H1 (cell line): ENCODE data around the gene ABHD11. TPM values are rescaled to one million over a fixed set of nuclear protein-coding genes. Genes with fewer than 3 reads are reported as not detected.
"Not testable (repeated sequence)": the region's sequence is repeated elsewhere in the genome, so short reads cannot be mapped to it uniquely, and the experiment has no call there.

Source experiments
- CTCF ChIA-PET: fragments of 300-600 bp; sonication (Branson Sonifier 250); formaldehyde crosslinking; loops from one replicate; lab custom pipeline; 2021; ENCODE audit not compliant: partially characterized antibody; lab: Charles Lee
- POLR2A ChIA-PET: fragments of 300-600 bp; sonication (Branson Sonifier 250); formaldehyde crosslinking; loops from one replicate; lab custom pipeline; 2021; ENCODE audit warnings: inconsistent platforms; ENCODE audit not compliant: partially characterized antibody; lab: Charles Lee
- DNase-seq, 2 experiments: peaks; one replicate each; pipeline versions ENCODE4 v3.0.0 to v3.0.0-alpha.2; 2010 to 2022; ENCODE audit warnings: low spot score in 2 of 2, low read depth in 1 of 2, mixed read lengths in 1 of 2
- FAIRE-seq: peaks from 2 replicates; lab custom pipeline; 2011; peaks lifted over from hg19 to GRCh38; lab: Jason Lieb, UNC
- H2AFZ ChIP-seq: 2 replicates; pipeline ENCODE4 v1.8.1; 2012; ENCODE audit warnings: low read length, inconsistent platforms
- H2AK5ac ChIP-seq: 2 replicates; pipeline ENCODE4 v1.6.1; 2013; ENCODE audit warnings: low read depth, low read length
- H2BK120ac ChIP-seq: replicated peaks from 2 replicates; pipeline ENCODE3; 2013; ENCODE audit warnings: low read depth, low read length, inconsistent platforms
- H2BK12ac ChIP-seq: 2 replicates; pipeline ENCODE4 v1.6.1; 2013; ENCODE audit warnings: low read depth, low read length
- H2BK15ac ChIP-seq: 2 replicates; pipeline ENCODE4 v1.6.1; 2013; ENCODE audit warnings: low read length
- H2BK20ac ChIP-seq: 2 replicates; pipeline ENCODE4 v1.6.1; 2013; ENCODE audit warnings: low read length
- H2BK5ac ChIP-seq: 2 replicates; pipeline ENCODE4 v1.6.1; 2013; ENCODE audit warnings: low read depth, low read length
- H3K14ac ChIP-seq: 2 replicates; pipeline ENCODE4 v1.6.1; 2013; ENCODE audit warnings: inconsistent platforms; ENCODE audit not compliant: insufficient read length
- H3K18ac ChIP-seq: 2 replicates; pipeline ENCODE4 v1.6.1; 2013; ENCODE audit warnings: low read length; ENCODE audit errors: extremely low read depth
- H3K23ac ChIP-seq: 2 replicates; pipeline ENCODE4 v1.6.1; 2013; ENCODE audit warnings: inconsistent platforms; ENCODE audit not compliant: insufficient read length
- H3K23me2 ChIP-seq: 2 replicates; pipeline ENCODE4 v1.6.1; 2013; ENCODE audit warnings: low read depth, low read length
- H3K27ac ChIP-seq: 2 replicates; pipeline ENCODE4 v1.6.1; 2011; ENCODE audit warnings: low read depth, low read length, inconsistent platforms
- H3K27me3 ChIP-seq, 4 experiments: replicated peaks in 1 of 4; 1 replicate in 1 of 4; 2 replicates in 3 of 4; pipeline versions ENCODE4 v1.6.1 to v1.8.1; 2011 to 2013; ENCODE audit warnings: low read length in 3 of 4, mild to moderate bottlenecking in 3 of 4, inconsistent platforms in 2 of 4, mixed read lengths in 2 of 4, moderate library complexity in 1 of 4; ENCODE audit not compliant: control insufficient read depth in 3 of 4, insufficient read depth in 3 of 4; ENCODE audit errors: extremely low read depth in 1 of 4
- H3K36me3 ChIP-seq, 4 experiments: 2 replicates each; pipeline versions ENCODE4 v1.6.1 to v1.8.1; 2011 to 2013; ENCODE audit warnings: mild to moderate bottlenecking in 4 of 4, low read length in 3 of 4, moderate library complexity in 2 of 4, control low read depth in 1 of 4, inconsistent platforms in 1 of 4; ENCODE audit not compliant: insufficient read depth in 4 of 4, control insufficient read depth in 2 of 4
- H3K4ac ChIP-seq: replicated peaks from 2 replicates; pipeline ENCODE3; 2013; ENCODE audit warnings: low read length, low read depth, mixed read lengths, inconsistent platforms; ENCODE audit not compliant: insufficient read length
- H3K4me1 ChIP-seq, 4 experiments: replicated peaks in 1 of 4; 1 replicate in 1 of 4; 2 replicates in 3 of 4; pipeline versions ENCODE4 v1.6.1 to v1.8.1; 2011 to 2013; ENCODE audit warnings: low read length in 3 of 4, inconsistent platforms in 2 of 4, mixed read lengths in 1 of 4; ENCODE audit not compliant: insufficient read depth in 4 of 4, control insufficient read depth in 3 of 4
- H3K4me2 ChIP-seq, 2 experiments: 2 replicates each; pipeline versions ENCODE4 v1.6.1 to v1.8.1; 2011 to 2013; ENCODE audit warnings: low read depth in 2 of 2, low read length in 2 of 2, control low read depth in 1 of 2, inconsistent platforms in 1 of 2, mild to moderate bottlenecking in 1 of 2; ENCODE audit not compliant: insufficient read depth in 1 of 2
- H3K4me3 ChIP-seq, 4 experiments: fragments of 200-600, 300-600 bp in 1 of 4; sonication (generic), shearing (Covaris generic), sonication (Bioruptor Twin) in 1 of 4; 2 replicates each; pipeline versions ENCODE4 v1.5.1 to v1.8.1; 2011 to 2016; ENCODE audit warnings: low read length in 4 of 4, low read depth in 3 of 4, control low read depth in 2 of 4, inconsistent platforms in 2 of 4, mild to moderate bottlenecking in 2 of 4, mixed read lengths in 1 of 4, moderate library complexity in 1 of 4; ENCODE audit not compliant: insufficient read depth in 2 of 4; ENCODE audit errors: extremely low read depth in 1 of 4
- H3K56ac ChIP-seq: replicated peaks from 2 replicates; pipeline ENCODE3; 2013; ENCODE audit warnings: low read depth, mild to moderate bottlenecking, mixed read lengths, low read length, inconsistent platforms; ENCODE audit not compliant: insufficient read length
- H3K79me1 ChIP-seq: 2 replicates; pipeline ENCODE4 v1.6.1; 2013; ENCODE audit warnings: low read depth, low read length, control low read depth
- H3K79me2 ChIP-seq, 2 experiments: 2 replicates each; pipeline versions ENCODE4 v1.6.1 to v1.8.1; 2012 to 2013; ENCODE audit warnings: low read length in 2 of 2, mild to moderate bottlenecking in 2 of 2, inconsistent platforms in 1 of 2; ENCODE audit not compliant: insufficient read depth in 2 of 2, control insufficient read depth in 1 of 2
- H3K9ac ChIP-seq, 4 experiments: replicated peaks in 1 of 4; 1 replicate in 1 of 4; 2 replicates in 3 of 4; pipeline versions ENCODE4 v1.6.1 to v1.8.1; 2011 to 2013; ENCODE audit warnings: low read depth in 3 of 4, low read length in 3 of 4, control low read depth in 2 of 4, mild to moderate bottlenecking in 2 of 4, moderate library complexity in 2 of 4, inconsistent platforms in 1 of 4; ENCODE audit errors: extremely low read depth in 1 of 4
- H3K9me3 ChIP-seq, 2 experiments: 2 replicates each; pipeline versions ENCODE4 v1.6.1 to v1.8.1; 2012 to 2013; ENCODE audit warnings: mild to moderate bottlenecking in 2 of 2, moderate library complexity in 2 of 2, control low read depth in 1 of 2, inconsistent platforms in 1 of 2, low read depth in 1 of 2, low read length in 1 of 2, mixed read lengths in 1 of 2; ENCODE audit not compliant: insufficient read depth in 2 of 2
- H4K20me1 ChIP-seq, 2 experiments: replicated peaks in 1 of 2; 2 replicates each; pipeline versions ENCODE3 to v1.8.1; 2011 to 2013; ENCODE audit warnings: inconsistent platforms in 2 of 2, low read length in 2 of 2, mild to moderate bottlenecking in 1 of 2; ENCODE audit not compliant: insufficient read depth in 2 of 2, control insufficient read depth in 1 of 2
- H4K5ac ChIP-seq: 2 replicates; pipeline ENCODE4 v1.6.1; 2013; ENCODE audit warnings: low read length, low read depth, mixed read lengths, inconsistent platforms; ENCODE audit not compliant: insufficient read length
- H4K8ac ChIP-seq: 2 replicates; pipeline ENCODE4 v1.8.0; 2013; ENCODE audit warnings: mild to moderate bottlenecking, moderate library complexity, low read length, inconsistent platforms; ENCODE audit not compliant: insufficient read depth; ENCODE audit errors: extremely low read depth
- H4K91ac ChIP-seq: replicated peaks from 2 replicates; pipeline ENCODE3; 2013; ENCODE audit warnings: low read length, mixed read lengths, inconsistent platforms; ENCODE audit not compliant: insufficient read length
- WGBS, 2 experiments: shearing (Covaris generic) in 1 of 2; methylation state at CpG; one replicate each; pipeline versions ENCODE4 v1.1.6 to v1.1.7; 2013 to 2015; ENCODE audit warnings: low lambda C conversion rate in 2 of 2, mixed read lengths in 2 of 2, inconsistent platforms in 1 of 2, low coverage in 1 of 2, missing lambda C conversion rate in 1 of 2; ENCODE audit not compliant: insufficient replicate concordance in 2 of 2, insufficient coverage in 1 of 2, insufficient read length in 1 of 2; ENCODE audit errors: extremely low coverage in 1 of 2, missing lambda C conversion rate in 1 of 2; 5-methylcytosine and 5-hydroxymethylcytosine counted together
- polyA plus RNA-seq, 7 experiments: library from polyadenylated mRNA; depleted of rRNA in 3 of 7; stranded (reverse) in 5 of 7; unstranded in 2 of 7; fragments of >200 nt in 5 of 7; fragments of 200-250 nt in 2 of 7; gene quantifications; 1 replicate in 5 of 7; 2 replicates in 1 of 7; 4 replicates in 1 of 7; pipeline versions ENCODE4 v1.2.1 to v1.2.3, GENCODE V29; 2011 to 2013; ENCODE audit warnings: missing spikeins in 2 of 7, mixed read lengths in 2 of 7
- total RNA-seq: library from RNA; stranded (reverse); fragmentation: NEBNext Ultra II Directional; extraction: Animal tissue kit (Norgen Biotek cat#: 25700); gene quantifications from 2 replicates; pipeline ENCODE4 v1.2.1, GENCODE V29; 2021

ABHD11 gene
- total and polyA plus RNA-seq, 2 of the 8 experiments (the other 6 are each of a cell fraction or from before 2014, with no cell fraction given): 19.8 to 42.2 TPM

GRCh38 chr7:73787786-73788048 lies 49.1 kb upstream of the ABHD11 start:
- H3K56ac ChIP-seq, H3K9ac ChIP-seq, H3K23me2 ChIP-seq, CTCF ChIA-PET, H3K79me1 ChIP-seq, H2AFZ ChIP-seq, H3K23ac ChIP-seq, H2BK15ac ChIP-seq, FAIRE-seq, H3K18ac ChIP-seq, H3K79me2 ChIP-seq, H4K5ac ChIP-seq, H2BK5ac ChIP-seq, H3K9me3 ChIP-seq, H2BK20ac ChIP-seq, H3K36me3 ChIP-seq, H3K4me2 ChIP-seq, H3K27me3 ChIP-seq, DNase-seq, H3K4ac ChIP-seq, H3K14ac ChIP-seq, H3K4me3 ChIP-seq, H3K27ac ChIP-seq, H4K91ac ChIP-seq, H2AK5ac ChIP-seq, H2BK120ac ChIP-seq, H3K4me1 ChIP-seq, H4K8ac ChIP-seq, H4K20me1 ChIP-seq, H2BK12ac ChIP-seq: not testable (repeated sequence)
- WGBS, 2 experiments: 95% methylated on average over 1 of the region's 1 CpG; no CpG with 5 or more reads in 1 of the 2 experiments
- POLR2A ChIA-PET: interaction anchor here (2.1 kb wide), 1 partner anchor 18 kb away, joined by 7 read pairs; the partner anchor contains the start of gene CLDN3
